RCC 7860 (cell line): Measurements from ENCODE around the gene GABRA5.
"Not testable (repeated sequence)": the region's sequence is repeated elsewhere in the genome, so short reads cannot be mapped to it uniquely, and the experiment has no call there.

ENCODE experiments used
- DNase-seq: peaks from one replicate; pipeline ENCODE4 v3.0.0-alpha.2; 2015; ENCODE audit warnings: low spot score
- FAIRE-seq: peaks from 2 replicates; lab custom pipeline; 2012; peaks lifted over from hg19 to GRCh38; lab: Jason Lieb, UNC

The GABRA5 gene

DNA sequence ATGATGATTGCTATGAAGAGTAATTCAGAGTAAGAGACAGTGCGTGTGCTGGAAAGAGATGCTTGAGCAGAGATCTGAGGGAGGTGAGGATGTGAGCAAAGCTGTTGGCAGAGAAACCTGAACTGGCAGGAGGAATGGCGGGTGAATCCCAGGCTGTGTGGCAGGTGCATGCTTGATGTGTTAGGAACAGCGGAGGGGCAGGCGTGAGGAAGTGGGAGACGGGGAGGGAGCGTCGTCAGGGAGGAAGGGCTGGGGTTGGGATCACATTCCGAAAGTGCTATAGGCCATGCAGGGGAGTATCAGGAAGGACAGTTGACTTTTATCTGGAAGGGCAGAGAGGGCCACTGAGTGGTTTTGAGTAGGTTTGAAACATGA, 8.6 kb downstream of the GABRA5 start:
- DNase-seq: no peak
- no peak for FAIRE-seq

DNA sequence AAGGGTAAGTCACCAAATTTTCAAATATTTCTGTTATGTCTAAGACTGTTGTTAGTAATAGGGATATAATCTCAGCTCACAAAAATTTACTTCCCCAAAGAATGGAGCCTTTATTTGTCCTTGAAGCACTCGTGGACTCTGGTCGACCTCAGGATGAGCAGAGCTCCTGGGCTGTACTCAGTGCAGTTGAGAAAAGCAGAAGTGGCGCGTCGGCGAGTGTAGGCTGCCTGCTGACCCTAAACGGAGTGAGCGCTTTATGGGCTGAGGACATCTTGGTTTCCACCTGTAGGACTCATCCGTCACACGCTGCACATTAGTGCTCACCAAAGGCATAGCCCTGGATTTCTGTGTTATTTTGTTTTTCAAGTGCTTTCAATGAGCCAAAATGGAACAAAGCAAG, 11.0 kb downstream of the GABRA5 start:
- FAIRE-seq (no peak), DNase-seq (no peak)

GRCh38 chr15:26879706-26880105, 12.8 kb downstream of the GABRA5 start:
- DNase-seq: no peak
- no peak for FAIRE-seq

- no peak for DNase-seq
- FAIRE-seq: no peak
These were observed 15.2 kb downstream of the GABRA5 start for GRCh38 chr15:26882112-26882511.

GRCh38 chr15:26882616-26883365, 15.9 kb downstream of the GABRA5 start:
- FAIRE-seq: no peak

DNA sequence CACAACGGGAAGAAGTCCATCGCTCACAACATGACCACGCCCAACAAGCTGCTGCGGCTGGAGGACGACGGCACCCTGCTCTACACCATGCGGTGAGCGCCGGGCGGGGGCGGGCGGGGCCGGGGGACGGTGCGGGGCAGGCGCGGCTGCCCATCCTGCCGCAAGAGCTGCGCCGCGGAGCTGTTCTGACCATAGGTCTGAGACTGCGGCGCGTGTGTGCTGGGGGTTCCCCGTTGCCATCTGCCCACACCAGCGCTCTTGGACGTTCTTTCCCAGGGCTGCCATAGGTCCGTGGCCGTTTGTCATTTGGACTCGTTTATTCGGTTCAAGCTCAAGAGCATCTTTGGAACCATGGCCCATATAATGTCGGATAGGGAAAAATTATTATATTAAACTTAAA, 16.6 kb downstream of the GABRA5 start:
- FAIRE-seq (no peak), DNase-seq (no peak)

More at GRCh38 chr15:26882616-26883365, 15.9 kb downstream of the GABRA5 start:
- DNase-seq: no peak

DNA sequence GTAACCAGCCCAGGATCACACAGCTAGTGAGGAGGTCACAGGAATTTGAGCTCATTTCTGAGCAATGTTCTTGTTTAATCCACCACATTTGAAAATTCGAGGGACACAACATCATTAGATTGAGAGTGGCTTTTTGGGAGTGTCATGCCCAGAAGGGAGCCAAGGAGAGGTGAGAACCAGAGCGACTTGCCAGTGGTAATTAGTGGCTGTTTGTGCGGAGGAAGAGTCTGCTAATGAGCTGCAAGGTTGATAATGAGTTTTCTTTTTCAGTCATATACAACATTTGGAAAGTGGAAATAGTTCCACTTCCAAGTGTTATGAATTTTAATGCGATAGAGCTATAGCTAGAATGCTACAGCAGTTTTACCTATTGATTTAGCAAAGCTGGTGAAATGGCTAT, 19.7 kb downstream of the GABRA5 start:
- no peak for DNase-seq
- FAIRE-seq: no peak

GRCh38 chr15:26887926-26888666, 21.2 kb downstream of the GABRA5 start:
- DNase-seq (no peak), FAIRE-seq (no peak)

GRCh38 chr15:26888761-26889160, 21.9 kb downstream of the GABRA5 start:
- FAIRE-seq (no peak), DNase-seq (no peak)

DNA sequence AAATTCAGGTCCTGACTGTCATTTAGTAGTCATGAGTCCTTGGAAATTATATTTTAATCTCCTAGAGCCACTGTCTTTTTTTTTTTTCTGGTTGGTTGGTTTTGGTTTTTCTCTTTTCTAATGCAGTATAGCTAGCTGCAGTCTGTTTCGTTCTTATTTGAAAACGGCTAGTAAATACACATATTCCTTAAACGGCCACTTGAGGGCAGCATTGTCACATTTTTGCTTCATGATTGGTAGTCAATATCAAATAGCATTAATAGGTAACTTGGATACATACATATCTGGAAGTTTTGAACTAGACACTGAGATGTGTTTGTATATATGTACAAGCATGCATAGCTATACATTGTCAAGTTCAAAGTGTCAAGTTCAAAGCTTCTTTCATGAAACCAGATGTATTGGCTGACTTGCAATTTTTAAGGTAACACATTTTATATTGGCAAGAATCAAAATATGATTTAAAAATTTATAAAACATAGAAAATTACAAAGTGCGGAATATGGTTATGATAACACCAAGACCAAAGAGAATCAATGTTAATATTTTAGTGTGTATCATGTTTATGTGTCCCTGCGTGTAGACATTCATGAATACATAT, 22.5 kb downstream of the GABRA5 start:
- DNase-seq (peak; percentile 19), FAIRE-seq (peak; percentile 54)

DNA sequence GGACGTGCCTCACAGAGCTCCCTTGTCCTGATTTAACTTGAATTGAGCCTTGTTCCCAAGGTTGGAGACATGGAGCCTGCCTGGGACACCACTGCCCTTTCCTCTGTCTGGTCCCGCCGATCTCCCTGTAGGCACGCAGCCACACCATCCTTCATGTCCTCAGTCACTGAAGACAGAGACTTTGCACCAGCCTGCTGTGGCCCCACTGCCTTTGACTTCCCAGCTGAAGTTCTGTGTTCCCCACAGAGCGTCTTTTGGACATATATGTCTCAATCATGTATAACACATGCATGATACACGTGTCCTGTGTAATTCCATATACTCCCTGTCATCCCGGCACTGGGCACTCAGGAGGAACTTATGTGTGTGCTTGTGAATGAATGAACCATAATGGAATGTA, 23.6 kb downstream of the GABRA5 start:
- DNase-seq (no peak), FAIRE-seq (no peak)

- FAIRE-seq: no peak
These were observed 24.1 kb downstream of the GABRA5 start for GRCh38 chr15:26890988-26891387.

DNA sequence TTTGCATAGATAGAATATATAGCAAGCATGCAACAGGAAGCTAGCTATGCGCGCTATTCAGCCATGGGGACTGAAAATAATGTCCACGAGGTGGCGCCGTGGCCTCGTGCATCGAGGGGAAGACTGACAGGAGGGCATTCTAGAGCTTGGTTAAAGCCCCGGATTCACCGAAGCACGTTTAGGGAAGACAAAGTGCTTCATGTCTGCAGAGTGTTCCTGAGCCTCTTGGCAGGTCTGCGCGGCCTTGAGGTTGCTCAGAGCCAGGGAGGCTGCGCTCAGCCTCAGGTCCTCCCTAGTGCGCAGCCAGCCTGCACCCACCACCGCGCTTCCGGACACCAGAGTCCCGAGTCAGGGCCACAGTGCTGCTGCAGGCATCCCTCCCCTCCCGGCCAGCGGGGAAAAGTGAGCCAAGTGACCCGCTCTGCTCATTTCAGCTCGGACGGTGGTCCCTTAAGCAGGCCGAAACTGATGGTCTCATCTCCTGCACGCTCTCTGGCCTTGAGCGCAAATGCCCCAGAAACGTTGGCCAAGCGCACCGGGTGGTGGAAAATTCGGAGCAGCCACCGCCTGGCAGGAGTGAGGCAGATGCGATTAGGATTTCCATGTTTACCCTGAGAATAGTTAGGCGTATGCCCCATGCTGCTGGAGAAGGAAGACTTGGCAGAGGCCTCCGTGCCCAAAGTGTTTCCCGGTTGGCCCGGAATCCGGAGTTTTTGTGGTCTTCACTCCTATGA, 24.8 kb downstream of the GABRA5 start:
- DNase-seq (peak; percentile 16), FAIRE-seq (no peak)

More at GRCh38 chr15:26890988-26891387, 24.1 kb downstream of the GABRA5 start:
- no peak for DNase-seq

DNA sequence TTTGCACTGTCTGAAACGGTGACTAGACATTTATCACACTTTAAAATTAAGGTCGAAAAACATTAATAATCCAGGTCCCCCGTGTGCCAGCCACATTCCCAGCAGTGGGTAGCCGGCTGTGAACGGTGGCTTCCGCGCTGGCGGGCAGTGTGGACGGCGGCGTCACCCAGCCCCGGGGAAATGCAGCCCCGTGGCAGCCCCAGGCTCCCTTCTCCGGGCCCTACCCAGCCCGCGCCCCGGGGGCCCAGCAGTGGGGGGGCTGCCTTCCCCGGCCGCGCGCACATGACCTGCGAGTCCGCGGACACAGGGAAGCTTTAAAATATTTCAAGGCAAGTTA, 25.3 kb downstream of the GABRA5 start:
- FAIRE-seq: no peak

GRCh38 chr15:26892678-26893077, 25.8 kb downstream of the GABRA5 start:
- no peak for FAIRE-seq
- no peak for DNase-seq

More for the DNA sequence above, 25.3 kb downstream of the GABRA5 start:
- DNase-seq: no peak

DNA sequence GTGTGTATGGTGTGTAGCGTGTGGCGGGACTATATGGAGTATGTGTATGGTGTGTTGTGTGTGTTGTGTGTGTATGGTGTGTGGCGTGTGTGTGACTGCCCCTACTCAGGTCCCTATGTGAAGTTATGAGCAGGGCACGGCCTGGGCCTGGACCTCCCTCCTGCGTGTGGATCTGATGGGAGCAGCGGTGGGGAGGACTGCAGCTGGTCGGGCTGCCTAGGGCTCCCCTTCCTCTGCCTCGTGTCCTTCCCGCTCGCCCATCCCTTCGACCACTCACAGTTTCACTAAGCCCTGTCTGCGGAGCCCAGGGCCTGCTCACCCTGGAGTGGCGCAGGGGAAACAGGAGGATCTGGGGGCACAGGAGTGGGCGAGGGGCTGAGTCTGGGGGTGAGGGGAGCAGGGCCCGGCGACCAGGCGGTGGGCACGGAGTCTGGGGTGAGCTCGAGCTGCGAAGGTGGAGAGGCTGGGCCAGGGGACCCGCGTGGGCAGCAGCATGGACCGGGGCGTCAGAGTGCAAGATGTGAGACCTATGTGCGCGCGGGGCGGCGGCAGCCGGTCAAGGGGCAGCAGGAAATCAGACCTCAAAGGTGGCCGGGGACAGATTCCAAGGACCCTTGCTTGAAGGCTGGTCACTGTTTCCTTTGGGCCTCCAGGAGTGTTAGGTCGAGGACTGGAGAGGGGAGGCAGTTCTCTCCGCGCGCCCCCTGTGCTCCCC, 26.6 kb downstream of the GABRA5 start:
- no peak for FAIRE-seq
- no peak for DNase-seq

DNA sequence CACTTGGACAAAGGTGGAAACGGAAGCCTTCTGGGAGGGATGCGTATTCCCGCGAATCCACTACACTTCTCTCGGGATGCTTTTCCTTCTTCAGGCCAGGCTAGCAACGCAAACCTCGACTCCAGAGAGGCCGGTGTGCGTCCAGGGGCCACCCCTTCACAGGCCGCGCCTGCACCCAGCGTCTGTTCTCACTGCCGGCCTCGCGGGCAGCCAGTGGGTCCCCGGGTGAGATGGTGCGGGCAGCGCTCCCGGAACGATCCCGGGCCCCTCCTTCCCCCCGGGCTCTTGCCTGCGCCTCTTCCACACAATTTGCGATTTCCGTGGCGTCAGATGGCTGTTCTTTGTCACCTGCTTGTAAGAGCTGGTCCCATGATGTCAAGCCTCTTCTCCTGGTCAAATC, 27.3 kb downstream of the GABRA5 start:
- DNase-seq: no peak
- no peak for FAIRE-seq

DNA sequence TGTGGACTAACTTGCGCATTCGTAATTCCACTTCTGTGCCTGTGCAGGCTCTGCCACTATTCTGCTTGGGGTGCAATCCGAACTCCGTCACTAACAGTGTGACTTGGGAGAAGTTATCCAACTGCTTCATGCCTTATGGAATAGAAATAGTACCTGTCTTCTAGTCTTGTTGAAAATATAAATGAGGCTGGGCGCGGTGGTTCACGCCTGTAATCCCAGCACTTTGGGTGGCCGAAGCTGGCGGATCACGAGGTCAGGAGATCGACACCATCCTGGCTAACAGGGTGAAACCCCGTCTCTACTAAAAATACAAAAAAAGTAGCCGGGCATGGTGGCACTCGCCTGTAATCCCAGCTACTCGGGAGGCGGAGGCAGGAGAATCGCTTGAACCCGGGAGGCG, 28.5 kb downstream of the GABRA5 start:
- DNase-seq, FAIRE-seq: not testable (repeated sequence)

- DNase-seq (no peak), FAIRE-seq (no peak)
These were observed 32.8 kb downstream of the GABRA5 start for GRCh38 chr15:26899658-26900057.

- FAIRE-seq (no peak), DNase-seq (no peak)
These were observed 34.2 kb downstream of the GABRA5 start for GRCh38 chr15:26901041-26901440.

DNA sequence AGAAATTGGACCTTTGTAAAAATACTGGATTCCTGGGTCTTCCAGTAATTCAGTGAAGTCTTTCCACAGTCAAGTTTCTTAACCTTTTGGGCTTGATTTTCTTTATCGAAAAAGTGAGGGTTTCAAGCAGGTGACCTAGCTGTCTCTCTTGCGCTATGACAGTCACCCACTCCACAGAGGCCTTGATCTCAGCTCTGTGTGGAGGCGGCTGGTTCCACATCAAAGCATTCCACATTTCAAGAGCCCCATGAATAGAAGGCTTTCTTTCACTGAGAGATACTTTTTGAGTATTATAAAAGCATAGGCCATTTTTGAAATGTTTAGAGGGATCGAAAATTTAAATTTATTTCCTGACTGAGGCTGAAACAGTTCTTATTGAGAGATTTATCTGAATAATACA, 43.9 kb downstream of the GABRA5 start:
- no peak for FAIRE-seq
- DNase-seq: no peak
